K562 (cell line): ENCODE measurements around the gene SVOP. TPM values are rescaled to one million over a fixed set of nuclear protein-coding genes. Genes with fewer than 3 reads are reported as not detected.

Source experiments
- ATAC-seq: fragments of 200-7000 bp; cut with Tn5 transposase; 3 replicates; pipeline ENCODE4 v1.9.1; 2020; ENCODE audit warnings: moderate library complexity
- BruUV-seq: library from RNA; stranded (reverse); fragments of 400-500 nt; replicated peaks from 2 replicates; lab custom pipeline; 2021; lab: Mats Ljungman, UMichigan
- CTCF ChIA-PET: fragments of 300-600 bp; formaldehyde crosslinking; extraction: SDS; loops from one replicate; lab custom pipeline; 2021; ENCODE audit warnings: low intra/inter-chr PET ratio; lab: Yijun Ruan, JAX
- POLR2A ChIA-PET: fragments of 300-600, 350-650 bp; sonication (Branson Sonifier 250); formaldehyde crosslinking; extraction: SDS; loops from one replicate; lab custom pipeline; 2021; ENCODE audit warnings: antibody characterized with exemption, inconsistent platforms; lab: Yijun Ruan, JAX
- DNase-seq, 4 experiments: peaks; one replicate each; pipeline versions ENCODE4 v3.0.0 to v3.0.0-alpha.2; 2011 to 2018; ENCODE audit warnings: low spot score in 3 of 4, mixed read lengths in 3 of 4; ENCODE audit errors: extremely low read depth in 1 of 4
- FAIRE-seq: peaks from 2 replicates; lab custom pipeline; 2011; peaks lifted over from hg19 to GRCh38; lab: Jason Lieb, UNC
- H2AFZ ChIP-seq: 2 replicates; pipeline ENCODE4 v1.6.0; 2011; ENCODE audit warnings: low read depth, low read length, control low read depth, inconsistent platforms
- H3K27ac ChIP-seq: fragments of 200-600 bp; 3 replicates; pipeline ENCODE4 v1.8.0; 2011; ENCODE audit warnings: low read depth, mild to moderate bottlenecking, control low read depth, inconsistent platforms, low read length, moderate library complexity, mixed read lengths; ENCODE audit errors: extremely low read depth
- H3K27me3 ChIP-seq, 2 experiments: fragments of 300-600 bp in 1 of 2; 2 replicates in 1 of 2; 3 replicates in 1 of 2; pipeline versions ENCODE4 v1.6.0 to v1.8.0; 2011; ENCODE audit warnings: inconsistent platforms in 2 of 2, low read length in 2 of 2, mild to moderate bottlenecking in 1 of 2, mixed read lengths in 1 of 2, moderate library complexity in 1 of 2; ENCODE audit not compliant: control insufficient read depth in 2 of 2, insufficient read depth in 2 of 2
- H3K36me3 ChIP-seq: fragments of 300-600 bp; 3 replicates; pipeline ENCODE4 v1.8.0; 2011; ENCODE audit warnings: mild to moderate bottlenecking, low read length, inconsistent platforms; ENCODE audit not compliant: control insufficient read depth, insufficient read depth
- H3K4me1 ChIP-seq, 2 experiments: fragments of 200-600 bp in 1 of 2; replicated peaks in 1 of 2; 2 replicates in 1 of 2; 3 replicates in 1 of 2; pipeline versions ENCODE4 v1.5.1 to v1.8.0; 2011; ENCODE audit warnings: inconsistent platforms in 2 of 2, low read length in 2 of 2, mild to moderate bottlenecking in 1 of 2, mixed read lengths in 1 of 2, moderate library complexity in 1 of 2; ENCODE audit not compliant: control insufficient read depth in 2 of 2, insufficient read depth in 2 of 2
- H3K4me2 ChIP-seq: 2 replicates; pipeline ENCODE4 v1.6.1; 2011; ENCODE audit warnings: low read length, control low read depth, inconsistent platforms, mixed read lengths; ENCODE audit not compliant: insufficient read depth
- H3K4me3 ChIP-seq: fragments of 200-600 bp; sonication (generic), shearing (Covaris generic); 2 replicates; pipeline ENCODE4 v1.5.1; 2016; ENCODE audit warnings: control low read depth, inconsistent platforms
- H3K79me2 ChIP-seq: fragments of 200-600 bp; 3 replicates; pipeline ENCODE4 v1.8.0; 2011; ENCODE audit warnings: low read length, inconsistent platforms; ENCODE audit not compliant: control insufficient read depth, insufficient read depth
- H3K9ac ChIP-seq, 2 experiments: 2 replicates each; pipeline versions ENCODE4 v1.6.0 to v1.6.1; 2011; ENCODE audit warnings: low read depth in 2 of 2, low read length in 2 of 2, control low read depth in 1 of 2, inconsistent platforms in 1 of 2, mild to moderate bottlenecking in 1 of 2, mixed read lengths in 1 of 2; ENCODE audit not compliant: insufficient read depth in 1 of 2
- H3K9me1 ChIP-seq: one replicate; pipeline ENCODE4 v1.6.0; 2011; ENCODE audit warnings: inconsistent platforms, mild to moderate bottlenecking, low read length, moderate library complexity; ENCODE audit not compliant: control insufficient read depth, insufficient read depth
- H3K9me3 ChIP-seq: replicated peaks from 2 replicates; pipeline ENCODE4 v1.5.1; 2011; ENCODE audit warnings: low read depth, low read length, inconsistent platforms; ENCODE audit not compliant: control insufficient read depth, insufficient read depth
- H4K20me1 ChIP-seq: replicated peaks from 2 replicates; pipeline ENCODE4 v1.6.1; 2011; ENCODE audit warnings: low read length, inconsistent platforms, mixed read lengths; ENCODE audit not compliant: control insufficient read depth, insufficient read depth
- CBFA2T3 ChIP-seq: fragments of 450-650 bp; IDR thresholded peaks from 2 replicates; pipeline ENCODE4 v1.6.1; 2017
- HOXB6 ChIP-seq: fragments of 250-450 bp; sonication (Bioruptor Pico); IDR thresholded peaks from 2 replicates; pipeline ENCODE4 v1.5.1; 2022; ENCODE audit warnings: mild to moderate bottlenecking, borderline replicate concordance
- KLF13 ChIP-seq: fragments of 450-650 bp; IDR thresholded peaks from 2 replicates; pipeline ENCODE4 v1.6.1; 2016; ENCODE audit warnings: missing genetic modification characterization, low read depth, mild to moderate bottlenecking, missing compliant biosample characterization, moderate library complexity, borderline replicate concordance
- LEF1 ChIP-seq: fragments of 450-650 bp; IDR thresholded peaks from 2 replicates; pipeline ENCODE4 v1.6.1; 2016; ENCODE audit warnings: mild to moderate bottlenecking
- NELFE ChIP-seq: IDR thresholded peaks from 2 replicates; pipeline ENCODE4 v1.6.1; 2011; ENCODE audit warnings: mild to moderate bottlenecking; ENCODE audit not compliant: insufficient read depth, insufficient read length
- NFIC ChIP-seq: fragments of 450-650 bp; IDR thresholded peaks from 2 replicates; pipeline ENCODE4 v1.6.1; 2017; ENCODE audit warnings: mild to moderate bottlenecking, inconsistent platforms
- PTTG1 ChIP-seq: fragments of 450-650 bp; IDR thresholded peaks from 2 replicates; pipeline ENCODE4 v1.6.1; 2016; ENCODE audit warnings: low read depth, mild to moderate bottlenecking, missing genetic modification characterization, missing compliant biosample characterization
- RCOR1 ChIP-seq, 2 experiments: IDR thresholded peaks; 2 replicates each; pipeline ENCODE4 v1.6.1; 2012; ENCODE audit warnings: low read depth in 2 of 2, low read length in 2 of 2, borderline replicate concordance in 1 of 2, improper control_type of control experiment in 1 of 2
- STAG1 ChIP-seq: sonication (generic); formaldehyde crosslinking; IDR thresholded peaks from 2 replicates; pipeline ENCODE4 v1.5.0; 2020; ENCODE audit warnings: missing genetic modification reagents, borderline replicate concordance
- U2AF1 ChIP-seq: fragments of 200-400 bp; formaldehyde crosslinking; optimal IDR thresholded peaks from 2 replicates; pipeline ENCODE3; 2017; ENCODE audit warnings: mild to moderate bottlenecking, low read depth, low read length, moderate library complexity
- XRCC3 ChIP-seq: fragments of 450-650 bp; IDR thresholded peaks from 2 replicates; pipeline ENCODE4 v1.6.1; 2017; ENCODE audit warnings: mild to moderate bottlenecking, moderate library complexity
- ZBTB49 ChIP-seq: sonication (generic); formaldehyde crosslinking; IDR thresholded peaks from 2 replicates; pipeline ENCODE4 v1.8.0; 2022; ENCODE audit warnings: missing genetic modification reagents, mild to moderate bottlenecking, borderline replicate concordance
- ZNF77 ChIP-seq: fragments of 250-450 bp; sonication (Bioruptor Pico); IDR thresholded peaks from 2 replicates; pipeline ENCODE4 v1.5.0; 2020
- WGBS: fragments of 100-300 bp; shearing (Covaris generic); methylation state at CpG from one replicate; pipeline ENCODE4 v1.1.6; 2016; ENCODE audit warnings: low coverage, mixed read lengths; ENCODE audit not compliant: insufficient coverage; ENCODE audit errors: missing lambda C conversion rate; 5-methylcytosine and 5-hydroxymethylcytosine counted together
- in situ Hi-C: fragments of 300-500 bp; cut with MboI; formaldehyde crosslinking; loops from 4 replicates; pipeline ENCODE4 v1.15.0; 2018; ENCODE audit warnings: inconsistent platforms, mixed read lengths
- intact Hi-C: fragments of 100-400 bp; cut with micrococcal nuclease; formaldehyde crosslinking; loops from 2 replicates; pipeline ENCODE4 v1.14.2; 2022
- polyA plus RNA-seq, 8 experiments: library from polyadenylated mRNA; depleted of rRNA in 4 of 8; stranded (reverse) in 5 of 8; unstranded in 3 of 8; fragments of >200 nt; fragmentation: Nextera tagmentation in 2 of 8; fragmentation: Illumina TruSeq in 1 of 8; extraction: Ambion mirVana in 2 of 8; extraction: Trizol in 1 of 8; gene quantifications; 2 replicates each; pipeline versions ENCODE4 v1.2.1 to v1.2.3, GENCODE V29; 2011 to 2014; ENCODE audit warnings: inconsistent platforms in 1 of 8, missing spikeins in 1 of 8
- total RNA-seq, 7 experiments: library from RNA; depleted of rRNA in 6 of 7; stranded (reverse); fragments of >200 nt in 6 of 7; fragmentation: Illumina TruSeq in 2 of 7; extraction: Trizol in 2 of 7; gene quantifications; 2 replicates each; pipeline versions ENCODE4 v1.2.1 to v1.2.3, GENCODE V29; 2011 to 2021; ENCODE audit warnings: low replicate concordance in 1 of 7
- TF ChIP-seq, protein P1 (sequence below): sonication (generic); formaldehyde crosslinking; IDR thresholded peaks from 2 replicates; pipeline ENCODE4 v1.8.0; 2022; ENCODE audit warnings: mild to moderate bottlenecking, missing genetic modification reagents
- TF ChIP-seq, protein P2 (sequence below): fragments of 250-450 bp; sonication (Bioruptor Pico); IDR thresholded peaks from 2 replicates; pipeline ENCODE4 v1.4.0; 2020; ENCODE audit warnings: mild to moderate bottlenecking

The SVOP gene
- total and polyA plus RNA-seq, 9 of the 15 experiments (the other 6 are each of a cell fraction or from before 2014, with no cell fraction given), result 0.01 to 0.09 (median 0.06) TPM; not detected in 1

GRCh38 chr12:108980831-108981618, 39.8 kb downstream of the SVOP start (continued):
- TF ChIP-seq STAG1 (CRISPR knock-in tag) (no peak), RCOR1 (IDR thresholded peaks at IDR 0.05; ENCODE audit: borderline replicate concordance in 1 of 2, low read depth in 2 of 2, low read length in 2 of 2) (no peak)
- TF ChIP-seq, protein P1, sequence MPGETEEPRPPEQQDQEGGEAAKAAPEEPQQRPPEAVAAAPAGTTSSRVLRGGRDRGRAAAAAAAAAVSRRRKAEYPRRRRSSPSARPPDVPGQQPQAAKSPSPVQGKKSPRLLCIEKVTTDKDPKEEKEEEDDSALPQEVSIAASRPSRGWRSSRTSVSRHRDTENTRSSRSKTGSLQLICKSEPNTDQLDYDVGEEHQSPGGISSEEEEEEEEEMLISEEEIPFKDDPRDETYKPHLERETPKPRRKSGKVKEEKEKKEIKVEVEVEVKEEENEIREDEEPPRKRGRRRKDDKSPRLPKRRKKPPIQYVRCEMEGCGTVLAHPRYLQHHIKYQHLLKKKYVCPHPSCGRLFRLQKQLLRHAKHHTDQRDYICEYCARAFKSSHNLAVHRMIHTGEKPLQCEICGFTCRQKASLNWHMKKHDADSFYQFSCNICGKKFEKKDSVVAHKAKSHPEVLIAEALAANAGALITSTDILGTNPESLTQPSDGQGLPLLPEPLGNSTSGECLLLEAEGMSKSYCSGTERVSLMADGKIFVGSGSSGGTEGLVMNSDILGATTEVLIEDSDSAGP (CRISPR knock-in tag), result no peak
- TF ChIP-seq, all 486 proteins: peak for 0

DNA sequence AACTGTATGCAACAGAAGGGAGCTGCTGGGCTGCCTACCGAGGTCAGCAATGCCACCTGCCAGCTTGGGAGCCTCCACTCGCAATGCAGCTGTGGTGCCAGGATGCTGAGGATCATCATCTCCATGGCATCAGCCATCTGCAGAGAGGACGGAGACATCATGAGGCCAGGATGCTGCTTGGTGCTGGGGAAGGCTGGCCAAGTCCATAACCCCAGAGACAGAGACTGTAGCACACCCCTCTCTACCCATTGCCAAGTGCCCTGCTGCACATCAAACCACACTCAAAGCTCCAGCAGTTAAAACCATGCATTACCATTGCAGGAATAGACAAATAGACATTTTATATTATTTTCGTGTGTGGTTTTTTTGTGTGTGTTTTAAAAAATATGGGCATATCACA, 43.5 kb downstream of the SVOP start:
- Histone ChIP-seq H3K9me3 (no peaks in the 10 kb centered on the region), H4K20me1 (no peaks in the 10 kb centered on the region), H3K9me1 (no peaks in the 10 kb centered on the region), H3K4me2 (no peak overlapping the region), H3K9ac (no peak overlapping the region), H3K36me3 (no peaks in the 10 kb centered on the region), H3K79me2 (no peaks in the 10 kb centered on the region), H2AFZ (no peak overlapping the region), H3K4me1 (no peaks in the 10 kb centered on the region), H3K27ac (no peak overlapping the region), H3K4me3 (no peak overlapping the region), H3K27me3 (peaks cover 2 to 14% of the 10 kb centered on the region in 2 experiments; a peak in 3 of 5 replicates)
- intact Hi-C loops (no loop called here), in situ Hi-C loops (no loop called here)
- POLR2A ChIA-PET, result interaction anchor here (0.7 to 1.5 kb wide), 4 partner anchors 9 to 786 kb away, joined by 3 to 4 read pairs (median 3); no protein-coding TSS in a partner anchor
- FAIRE-seq (no peak), ATAC-seq (no peak), DNase-seq (no peak)
- 0% methylated on average over 4 of the region's 4 CpGs for WGBS
- CTCF ChIA-PET, result no interaction called here
- no TSS peak for BruUV-seq
- no peak for TF ChIP-seq ZNF77 (CRISPR knock-in tag)
- no peak for TF ChIP-seq NFIC
- TF ChIP-seq, protein P2, sequence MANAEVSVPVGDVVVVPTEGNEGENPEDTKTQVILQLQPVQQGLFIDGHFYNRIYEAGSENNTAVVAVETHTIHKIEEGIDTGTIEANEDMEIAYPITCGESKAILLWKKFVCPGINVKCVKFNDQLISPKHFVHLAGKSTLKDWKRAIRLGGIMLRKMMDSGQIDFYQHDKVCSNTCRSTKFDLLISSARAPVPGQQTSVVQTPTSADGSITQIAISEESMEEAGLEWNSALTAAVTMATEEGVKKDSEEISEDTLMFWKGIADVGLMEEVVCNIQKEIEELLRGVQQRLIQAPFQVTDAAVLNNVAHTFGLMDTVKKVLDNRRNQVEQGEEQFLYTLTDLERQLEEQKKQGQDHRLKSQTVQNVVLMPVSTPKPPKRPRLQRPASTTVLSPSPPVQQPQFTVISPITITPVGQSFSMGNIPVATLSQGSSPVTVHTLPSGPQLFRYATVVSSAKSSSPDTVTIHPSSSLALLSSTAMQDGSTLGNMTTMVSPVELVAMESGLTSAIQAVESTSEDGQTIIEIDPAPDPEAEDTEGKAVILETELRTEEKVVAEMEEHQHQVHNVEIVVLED, result no peak
- no peak for TF ChIP-seq CBFA2T3
- TF ChIP-seq LEF1, result no peak
- TF ChIP-seq KLF13, result no peak
- no peak for TF ChIP-seq ZBTB49 (CRISPR knock-in tag)
- TF ChIP-seq HOXB6 (CRISPR knock-in tag), result no peak
- no peak for TF ChIP-seq NELFE
- no peak for TF ChIP-seq XRCC3
- no peak for TF ChIP-seq U2AF1
- no peak for TF ChIP-seq PTTG1 (tag)
